Motor neuron (in vitro differentiated cells): ENCODE data around the gene ICOSLG. TPM values are rescaled to one million over a fixed set of nuclear protein-coding genes. Genes with fewer than 3 reads are reported as not detected.
"Not testable (repeated sequence)": the region's sequence is repeated elsewhere in the genome, so short reads cannot be mapped to it uniquely, and the experiment has no call there.

Source experiments
- ATAC-seq, 8 experiments: fragments of 200-7000 bp; cut with Tn5 transposase; replicated peaks in 6 of 8; 2 replicates each; pipeline ENCODE4 v1.8.0; 2021; ENCODE audit warnings: mild to moderate bottlenecking in 8 of 8, moderate library complexity in 8 of 8
- H3K27ac ChIP-seq, 2 donors: fragments of 250-450 bp; sonication (Bioruptor Pico); 2 replicates each; pipeline ENCODE4 v1.9.0; 2021; ENCODE audit warnings: antibody characterized with exemption in 2 of 2, mild to moderate bottlenecking in 2 of 2, moderate library complexity in 1 of 2
- H3K4me1 ChIP-seq, 2 donors: fragments of 250-450 bp; sonication (Bioruptor Pico); replicated peaks in 1 of 2; 2 replicates each; pipeline ENCODE4 v1.6.1; 2021; ENCODE audit warnings: antibody characterized with exemption in 2 of 2, mild to moderate bottlenecking in 2 of 2, moderate library complexity in 1 of 2
- H3K4me3 ChIP-seq, 5 donors: fragments of 250-450 bp; sonication (Bioruptor Pico); 2 replicates each; pipeline ENCODE4 v1.9.0; 2021; ENCODE audit warnings: antibody characterized with exemption in 5 of 5, mild to moderate bottlenecking in 5 of 5, moderate library complexity in 4 of 5
- WGBS, 10 experiments: fragments of 450-650 bp; shearing (Covaris generic); methylation state at CpG; one replicate each; pipeline ENCODE4 v1.0.0; 2022; 5-methylcytosine and 5-hydroxymethylcytosine counted together
- in situ Hi-C, 9 experiments: fragments of 400-800 bp; cut with MboI; loops; one replicate each; pipeline ENCODE4 v1.15.0; 2021; ENCODE audit warnings: low sequenced_read_pairs in 9 of 9, low pct_unique_long_range_greater_than_20kb in 2 of 9; ENCODE audit not compliant: unreplicated experiment in 9 of 9
- total RNA-seq, 8 experiments: library from RNA; unstranded; fragments of 300-600 nt; gene quantifications; 2 replicates each; pipeline versions ENCODE4 v1.2.3 to v1.2.4, GENCODE V29; 2022

Gene ICOSLG
- total RNA-seq, 8 experiments from 2014 or later, result 0.09 to 8.9 (median 0.71) TPM

- H3K27ac ChIP-seq, in situ Hi-C loops, H3K4me3 ChIP-seq, H3K4me1 ChIP-seq: not testable (repeated sequence)
- no CpG with 5 or more reads among the region's 30 CpGs for WGBS, 10 experiments
- ATAC-seq, result peak in 2 of 8 experiments; percentile 61 to 80
These were observed 38.0 kb downstream of the ICOSLG start for GRCh38 chr21:44202590-44203299.

DNA sequence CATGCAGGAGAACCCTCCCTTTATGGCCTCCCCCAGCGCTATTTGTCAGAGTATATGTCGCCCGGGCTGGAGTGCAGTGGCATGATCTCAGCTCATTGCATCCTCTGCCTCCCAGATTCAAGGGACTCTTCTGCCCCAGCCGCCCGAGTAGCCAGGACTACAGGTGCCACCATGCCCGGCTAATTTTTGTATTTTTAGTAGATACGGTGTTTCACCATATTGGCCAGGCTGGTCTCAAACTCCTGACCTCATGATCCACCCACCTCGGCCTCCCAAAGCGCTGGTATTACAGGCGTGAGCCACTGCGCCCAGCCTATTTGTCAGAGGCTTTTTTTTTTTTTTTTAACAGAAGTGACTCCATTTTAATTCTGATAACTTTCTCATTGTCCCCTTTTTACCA lies 40.7 kb downstream of the ICOSLG start:
- H3K27ac ChIP-seq, H3K4me3 ChIP-seq, in situ Hi-C loops, H3K4me1 ChIP-seq, ATAC-seq: not testable (repeated sequence)
- WGBS, 10 experiments, result 79 to 98% (median 86%) methylated on average over 3 to 8 of the region's 11 CpGs; no CpG with 5 or more reads in 6 of the 10 experiments

- Histone ChIP-seq H3K4me1 (peaks cover 0 to 5% of the 10 kb centered on the region in 2 donors), H3K27ac (no peak overlapping the region), H3K4me3 (no peak overlapping the region)
- in situ Hi-C loops, result no loop called here
- WGBS, 10 experiments, result 81 to 100% (median 87%) methylated on average over 1 to 9 of the region's 15 CpGs; no CpG with 5 or more reads in 6 of the 10 experiments
- ATAC-seq, result no peak
These were observed 41.3 kb downstream of the ICOSLG start for GRCh38 chr21:44199448-44199847.

DNA sequence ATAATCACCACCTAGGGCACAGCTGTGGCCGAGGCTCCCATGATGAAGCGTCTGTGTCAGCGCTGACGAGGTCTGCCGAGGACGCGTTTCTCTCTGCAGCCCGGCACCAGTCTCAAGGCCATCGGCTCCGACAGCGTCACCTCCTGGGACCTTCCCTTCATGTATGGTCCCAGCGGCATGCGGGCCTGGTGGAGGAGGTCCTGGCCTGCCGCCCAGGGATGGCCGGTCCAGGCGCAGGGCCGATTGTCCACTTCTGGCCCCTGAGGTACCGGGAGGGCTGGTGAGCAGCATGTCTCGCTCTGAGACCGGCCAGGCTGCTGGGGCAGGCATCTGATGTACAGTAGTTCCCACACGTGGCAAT lies 43.6 kb downstream of the ICOSLG start:
- WGBS, 10 experiments, result no CpG with 5 or more reads among the region's 21 CpGs
- H3K4me1 ChIP-seq, in situ Hi-C loops, H3K4me3 ChIP-seq, H3K27ac ChIP-seq, ATAC-seq: not testable (repeated sequence)

- H3K27ac ChIP-seq, in situ Hi-C loops, H3K4me1 ChIP-seq, ATAC-seq, H3K4me3 ChIP-seq: not testable (repeated sequence)
- WGBS, 10 experiments, result no CpG with 5 or more reads among the region's 22 CpGs
These were observed 44.3 kb downstream of the ICOSLG start for GRCh38 chr21:44196212-44197155.

DNA sequence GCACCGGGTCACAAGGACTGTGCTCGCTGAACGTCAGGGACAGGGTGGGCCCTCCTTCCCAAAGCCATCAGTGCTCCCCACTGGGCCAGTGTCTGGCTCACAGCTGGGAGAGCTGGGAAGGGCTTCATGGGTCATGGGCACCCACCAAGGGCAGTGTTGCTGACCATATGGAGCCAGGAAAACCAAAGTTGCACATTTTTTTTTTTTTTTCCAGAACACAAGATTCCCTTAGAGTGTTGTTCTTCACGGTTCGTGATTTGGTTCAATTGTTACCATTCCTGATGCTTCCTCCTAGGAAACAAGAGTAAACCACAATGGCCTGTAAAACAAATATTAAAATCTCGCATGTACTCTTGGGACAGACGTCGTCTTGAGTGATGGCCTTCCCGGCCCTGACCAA lies 45.9 kb downstream of the ICOSLG start:
- H3K4me1 ChIP-seq, in situ Hi-C loops, H3K4me3 ChIP-seq, H3K27ac ChIP-seq: not testable (repeated sequence)
- whole genome bisulfite sequencing, 10 experiments, result no CpG with 5 or more reads among the region's 9 CpGs
- ATAC-seq, result peak in 3 of 8 experiments; percentile 13 to 65 (median 46)

GRCh38 chr21:44194451-44194850 lies 46.3 kb downstream of the ICOSLG start:
- H3K4me1 ChIP-seq, H3K4me3 ChIP-seq, H3K27ac ChIP-seq, ATAC-seq, in situ Hi-C loops: not testable (repeated sequence)
- no CpG with 5 or more reads among the region's 9 CpGs for WGBS, 10 experiments

- no CpG with 5 or more reads among the region's 5 CpGs for WGBS, 10 experiments
- H3K4me3 ChIP-seq, in situ Hi-C loops, H3K4me1 ChIP-seq, H3K27ac ChIP-seq: not testable (repeated sequence)
- peak in 3 of 8 experiments; percentile 86 to 93 (median 90) for ATAC-seq
These were observed 47.6 kb downstream of the ICOSLG start for GRCh38 chr21:44193108-44193507.

DNA sequence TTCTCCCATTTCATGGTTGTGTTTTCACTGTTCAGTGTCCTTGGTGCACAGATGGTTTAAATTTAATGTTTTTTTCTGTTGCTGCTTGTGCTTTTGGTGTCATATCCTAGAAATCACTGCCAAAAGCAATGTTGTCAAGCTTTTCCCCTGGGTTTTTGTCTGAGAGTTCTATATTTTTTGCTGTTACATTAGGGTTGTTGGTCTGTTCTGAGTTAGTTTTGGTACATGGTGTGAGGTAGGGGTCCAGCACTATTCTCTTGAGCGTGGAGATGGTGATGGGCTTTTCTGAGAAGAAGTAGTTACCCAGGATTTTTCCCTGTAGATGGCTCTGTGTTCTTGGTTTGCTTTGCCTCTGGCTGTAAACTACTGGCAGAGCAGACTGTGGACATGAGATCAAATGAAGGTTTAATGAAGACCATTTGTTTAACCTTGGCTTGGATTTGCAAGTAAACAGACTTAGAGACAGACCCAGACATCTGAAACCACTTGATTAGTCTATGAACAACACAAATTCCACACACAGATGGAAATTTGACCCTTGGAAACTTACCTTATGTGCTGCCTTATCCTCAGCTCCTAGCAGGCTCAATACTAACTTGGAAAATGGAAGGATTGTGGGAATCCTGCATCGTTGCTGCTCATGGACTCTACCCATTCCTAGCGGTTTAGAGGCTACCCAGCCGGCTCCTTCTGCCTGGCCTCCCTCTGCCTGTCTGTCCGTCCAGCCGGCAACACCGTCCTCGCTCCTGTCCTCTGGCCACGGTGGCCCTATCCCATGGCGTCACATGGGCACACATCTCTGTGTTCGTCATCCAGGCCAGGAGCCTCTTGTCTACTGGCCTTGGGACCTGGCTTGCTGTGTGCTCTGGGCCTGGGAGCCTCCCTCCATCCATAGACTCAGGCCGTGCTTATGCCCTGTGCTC lies 50.1 kb downstream of the ICOSLG start:
- WGBS, 10 experiments, result no CpG with 5 or more reads among the region's 12 CpGs
- H3K27ac ChIP-seq, H3K4me3 ChIP-seq, H3K4me1 ChIP-seq, in situ Hi-C loops: not testable (repeated sequence)
- peak in 1 of 8 experiments; percentile 12 for ATAC-seq

DNA sequence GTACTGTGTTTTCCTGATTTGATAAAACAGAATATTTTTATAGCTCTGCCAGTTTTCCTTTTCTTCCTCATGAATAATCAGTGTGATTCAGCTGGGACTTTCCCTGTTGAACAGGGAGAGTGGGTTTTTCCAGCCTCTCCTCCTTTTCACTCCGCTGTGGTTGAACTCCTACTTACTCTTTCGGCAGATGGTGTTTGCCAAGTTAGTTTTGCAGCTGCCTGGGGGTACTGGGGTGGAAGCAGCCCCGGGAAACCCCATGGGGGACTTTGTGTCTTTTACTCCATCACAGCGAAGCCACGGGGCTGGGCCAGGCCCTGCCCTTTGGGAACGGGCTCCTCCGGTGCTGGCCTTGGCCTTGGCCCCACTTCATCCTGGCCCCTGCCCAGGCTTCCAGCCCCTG lies 55.9 kb downstream of the ICOSLG start:
- H3K4me1 ChIP-seq, in situ Hi-C loops, H3K27ac ChIP-seq, H3K4me3 ChIP-seq: not testable (repeated sequence)
- no CpG with 5 or more reads among the region's 7 CpGs for WGBS, 10 experiments
- peak in 3 of 8 experiments; percentile 64 to 86 (median 85) for ATAC-seq

DNA sequence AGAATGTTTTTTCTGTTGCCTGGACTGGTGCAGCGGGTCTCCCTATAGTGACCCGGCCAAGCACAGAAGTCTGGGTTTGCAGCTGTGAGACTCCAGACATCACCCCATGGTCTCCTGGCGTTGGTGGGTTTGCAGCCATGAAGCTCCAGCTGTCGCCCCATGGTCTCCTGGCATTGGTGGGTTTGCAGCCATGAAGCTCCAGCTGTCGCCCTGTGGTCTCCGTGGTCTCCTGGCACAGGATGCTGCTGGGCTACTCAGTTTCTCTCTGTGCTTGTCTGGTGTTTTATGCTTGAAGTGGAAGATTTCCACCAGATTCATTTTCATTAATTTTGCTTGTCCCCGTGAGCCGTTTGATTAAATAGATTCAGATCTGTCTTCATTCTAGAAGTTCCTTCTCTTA lies 58.5 kb downstream of the ICOSLG start:
- in situ Hi-C loops, H3K4me3 ChIP-seq, H3K27ac ChIP-seq, H3K4me1 ChIP-seq, ATAC-seq: not testable (repeated sequence)
- WGBS, 10 experiments, result no CpG with 5 or more reads among the region's 8 CpGs

DNA sequence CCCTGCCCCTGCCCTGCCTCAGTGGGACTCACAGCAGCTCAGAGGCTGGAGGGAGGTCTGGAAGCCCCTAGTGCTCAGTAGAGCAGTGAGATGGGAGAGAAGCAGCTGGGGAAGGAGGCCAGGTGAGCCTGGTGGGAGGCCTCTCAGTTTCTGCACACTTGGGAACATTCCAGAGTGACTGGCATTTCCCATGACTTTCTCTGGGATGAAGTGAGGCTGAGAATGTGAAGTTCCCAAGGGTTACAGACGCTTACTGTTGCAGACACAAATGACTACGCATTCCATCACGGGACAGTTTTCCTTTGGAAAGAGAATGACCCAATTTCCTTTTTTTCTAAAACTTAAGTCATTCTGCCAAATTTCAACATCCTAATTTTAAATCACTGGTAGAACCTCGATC lies 59.2 kb downstream of the ICOSLG start:
- H3K4me3 ChIP-seq, H3K4me1 ChIP-seq, in situ Hi-C loops, H3K27ac ChIP-seq, ATAC-seq: not testable (repeated sequence)
- no CpG with 5 or more reads among the region's 4 CpGs for WGBS, 10 experiments

- in situ Hi-C loops, ATAC-seq, H3K4me1 ChIP-seq, H3K27ac ChIP-seq, H3K4me3 ChIP-seq: not testable (repeated sequence)
- WGBS, 10 experiments, result no CpG with 5 or more reads among the region's 14 CpGs
These were observed 64.6 kb downstream of the ICOSLG start for GRCh38 chr21:44176127-44176526.
